Thoracic aorta (tissue), 2 donors: ENCODE results near the gene BLOC1S6. TPM values are rescaled to one million over a fixed set of nuclear protein-coding genes. Genes with fewer than 3 reads are reported as not detected.

ENCODE experiments used
- ATAC-seq: fragments of 150-250 bp; one replicate; pipeline ENCODE4 v1.8.0; 2017; ENCODE audit warnings: low read depth; ENCODE audit not compliant: insufficient number of reproducible peaks, low FRiP score
- DNase-seq: peaks from one replicate; pipeline ENCODE4 v3.0.0-alpha.2; 2020; ENCODE audit warnings: low spot score
- H3K27ac ChIP-seq, 2 donors: fragments of 200-600 bp; sonication (generic); 1 replicate in 1 of 2; 2 replicates in 1 of 2; pipeline ENCODE4 v1.5.1; 2016; ENCODE audit warnings: mild to moderate bottlenecking in 2 of 2, moderate library complexity in 2 of 2
- H3K27me3 ChIP-seq: fragments of 200-600 bp; sonication (generic); replicated peaks from 2 replicates; pipeline ENCODE4 v1.6.0; 2016; ENCODE audit warnings: mild to moderate bottlenecking; ENCODE audit not compliant: insufficient read depth
- H3K36me3 ChIP-seq: fragments of 200-600 bp; sonication (generic); one replicate; pipeline ENCODE4 v1.5.1; 2016
- H3K4me1 ChIP-seq, 2 donors: fragments of 200-600 bp; sonication (generic); 1 replicate in 1 of 2; 2 replicates in 1 of 2; pipeline versions ENCODE4 v1.5.1 to v1.6.0; 2016; ENCODE audit warnings: low read depth in 2 of 2, mild to moderate bottlenecking in 1 of 2; ENCODE audit not compliant: control insufficient read depth in 1 of 2
- H3K4me3 ChIP-seq: fragments of 200-600 bp; sonication (generic); 2 replicates; pipeline ENCODE4 v1.5.1; 2016; ENCODE audit warnings: mild to moderate bottlenecking
- H3K9me3 ChIP-seq: fragments of 200-600 bp; sonication (generic); 2 replicates; pipeline ENCODE4 v1.5.1; 2016
- CTCF ChIP-seq: fragments of 200-600 bp; sonication (generic); IDR thresholded peaks from one replicate; pipeline ENCODE4 v1.5.1; 2019; ENCODE audit warnings: antibody characterized with exemption
- total RNA-seq, 2 donors: library from RNA; depleted of rRNA; stranded (reverse); fragments of >200 nt; gene quantifications; one replicate each; pipeline versions ENCODE4 v1.1.0 to v1.2.3, GENCODE V29; 2016

The BLOC1S6 gene
- total RNA-seq, result 10 to 100 TPM; 41.4 to 85.3 TPM

- H3K27me3 ChIP-seq, result no peaks in the 10 kb centered on the region
- DNase-seq (peak; percentile 56), ATAC-seq (peak; percentile 78)
- H3K36me3 ChIP-seq, result no peaks in the 10 kb centered on the region
- peak within 1 kb of the TSS; percentile 97 for H3K4me3 ChIP-seq
- H3K9me3 ChIP-seq, result no peaks in the 10 kb centered on the region
- TF ChIP-seq CTCF, result no peak
- peaks cover 27 to 41% of the 10 kb centered on the region in 2 donors for H3K4me1 ChIP-seq
- peak within 1 kb of the TSS; percentile 97 to 99 for H3K27ac ChIP-seq
These were observed at the start of gene BLOC1S6 for GRCh38 chr15:45587095-45587862. TSS of gene BLOC1S6 (plus strand) at chr15:45587379. CDS start at chr15:45587444, 65 bp downstream.

- H3K27me3 ChIP-seq, result no peaks in the 10 kb centered on the region
These were observed 47.5 kb upstream of the BLOC1S6 start for GRCh38 chr15:45539680-45540079.

GRCh38 chr15:45540531-45540930 lies 46.6 kb upstream of the BLOC1S6 start:
- no peak for TF ChIP-seq CTCF
- H3K9me3 ChIP-seq, result no peaks in the 10 kb centered on the region
- no peak overlapping the region for H3K4me3 ChIP-seq
- H3K36me3 ChIP-seq, result no peaks in the 10 kb centered on the region
- no peaks in the 10 kb centered on the region for H3K4me1 ChIP-seq
- H3K27ac ChIP-seq, result no peak overlapping the region
- no peaks in the 10 kb centered on the region for H3K27me3 ChIP-seq
- no peak for ATAC-seq
- DNase-seq, result no peak

More at GRCh38 chr15:45539680-45540079, 47.5 kb upstream of the BLOC1S6 start:
- ATAC-seq (no peak), DNase-seq (no peak)
- no peaks in the 10 kb centered on the region for H3K36me3 ChIP-seq
- no peaks in the 10 kb centered on the region for H3K4me1 ChIP-seq
- no peaks in the 10 kb centered on the region for H3K9me3 ChIP-seq
- TF ChIP-seq CTCF, result no peak
- no peak overlapping the region for H3K4me3 ChIP-seq
- no peak overlapping the region for H3K27ac ChIP-seq

- H3K4me3 ChIP-seq, result no peak overlapping the region
- no peaks in the 10 kb centered on the region for H3K27me3 ChIP-seq
- H3K27ac ChIP-seq, result no peak overlapping the region
- ATAC-seq, result no peak
- DNase-seq, result no peak
- no peaks in the 10 kb centered on the region for H3K9me3 ChIP-seq
- no peaks in the 10 kb centered on the region for H3K4me1 ChIP-seq
- H3K36me3 ChIP-seq, result no peaks in the 10 kb centered on the region
- TF ChIP-seq CTCF, result no peak
These were observed 44.1 kb upstream of the BLOC1S6 start for GRCh38 chr15:45543051-45543450.

GRCh38 chr15:45544266-45545023 lies 42.7 kb upstream of the BLOC1S6 start:
- ATAC-seq (no peak), DNase-seq (no peak)
- Histone ChIP-seq H3K27ac (no peak overlapping the region), H3K4me3 (no peak overlapping the region), H3K9me3 (no peaks in the 10 kb centered on the region), H3K4me1 (no peaks in the 10 kb centered on the region), H3K36me3 (no peaks in the 10 kb centered on the region), H3K27me3 (no peaks in the 10 kb centered on the region)
- no peak for TF ChIP-seq CTCF
